ENCODE data around the gene RSPRY1.
A peak's percentile ranks its signal among the peaks of the same experiment; 100 is the strongest.

Gene RSPRY1

DNA sequence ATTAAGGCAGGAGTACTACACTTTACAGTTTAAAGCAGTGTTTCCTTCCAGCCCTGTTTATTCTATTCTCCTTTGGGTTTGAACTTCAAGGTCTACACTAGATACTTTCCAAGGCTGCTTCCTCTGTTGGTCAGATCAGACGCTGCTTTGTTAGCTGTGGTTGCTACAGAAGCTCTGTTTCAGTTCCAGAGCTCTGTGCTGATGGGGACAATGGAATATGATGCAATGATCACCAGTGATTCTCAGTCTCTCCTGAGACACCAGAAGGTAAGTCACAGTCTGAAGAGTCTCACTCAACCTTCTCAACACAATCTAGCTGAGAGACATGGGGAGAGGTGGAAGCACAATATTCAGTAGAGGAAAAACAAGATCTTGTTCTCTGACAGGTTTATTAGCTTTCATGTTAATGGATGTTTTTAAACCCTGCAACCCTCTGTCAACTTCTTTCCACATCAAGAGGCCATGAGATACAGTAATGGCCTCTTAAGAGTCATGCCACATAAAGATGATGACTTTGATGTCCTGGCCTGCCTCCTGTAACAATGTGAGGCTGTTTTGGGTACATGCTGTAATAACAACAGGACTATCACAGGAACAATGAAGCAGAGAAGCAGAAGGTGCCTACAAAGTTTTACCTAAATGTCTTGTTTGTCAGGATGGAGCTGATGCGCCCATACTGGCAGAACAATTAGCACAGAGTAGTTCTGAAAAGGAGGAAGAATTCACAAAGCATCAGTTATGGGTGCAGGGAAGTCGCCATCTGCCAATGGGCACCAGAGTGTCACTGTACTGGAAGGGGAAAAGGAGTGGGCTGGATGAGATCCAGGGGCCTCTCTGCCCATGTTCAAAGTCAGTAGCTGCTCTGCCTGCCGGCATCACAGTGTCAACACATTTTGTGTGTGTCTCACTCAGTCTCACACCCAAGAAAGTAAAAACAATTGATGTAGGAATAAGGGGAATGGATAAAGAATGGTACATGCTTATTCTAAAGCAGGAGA lies 33.7 kb upstream of the RSPRY1 start:
- DNase-seq (ENCODE audit: low spot score): no peak

DNA sequence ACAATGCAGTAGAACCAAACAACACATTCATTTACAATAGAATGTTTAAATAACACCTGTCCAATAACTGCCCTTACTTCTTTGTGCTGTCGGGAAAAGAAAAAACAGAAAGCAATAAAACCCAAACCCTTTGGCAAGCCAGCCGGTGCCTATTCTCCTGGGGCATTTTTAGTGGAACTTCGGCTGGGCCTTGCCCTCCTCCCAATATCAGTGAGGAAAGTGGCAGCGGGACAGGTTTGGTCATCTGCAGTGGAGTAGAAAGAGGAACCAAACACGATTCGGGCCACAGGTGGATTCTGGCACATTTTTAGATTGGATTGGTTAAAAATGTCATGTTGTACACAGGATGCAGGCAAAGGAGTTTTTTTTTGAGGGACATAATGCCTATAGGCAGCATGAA lies 32.3 kb upstream of the RSPRY1 start:
- DNase-seq (ENCODE audit: low spot score): no peak

DNA sequence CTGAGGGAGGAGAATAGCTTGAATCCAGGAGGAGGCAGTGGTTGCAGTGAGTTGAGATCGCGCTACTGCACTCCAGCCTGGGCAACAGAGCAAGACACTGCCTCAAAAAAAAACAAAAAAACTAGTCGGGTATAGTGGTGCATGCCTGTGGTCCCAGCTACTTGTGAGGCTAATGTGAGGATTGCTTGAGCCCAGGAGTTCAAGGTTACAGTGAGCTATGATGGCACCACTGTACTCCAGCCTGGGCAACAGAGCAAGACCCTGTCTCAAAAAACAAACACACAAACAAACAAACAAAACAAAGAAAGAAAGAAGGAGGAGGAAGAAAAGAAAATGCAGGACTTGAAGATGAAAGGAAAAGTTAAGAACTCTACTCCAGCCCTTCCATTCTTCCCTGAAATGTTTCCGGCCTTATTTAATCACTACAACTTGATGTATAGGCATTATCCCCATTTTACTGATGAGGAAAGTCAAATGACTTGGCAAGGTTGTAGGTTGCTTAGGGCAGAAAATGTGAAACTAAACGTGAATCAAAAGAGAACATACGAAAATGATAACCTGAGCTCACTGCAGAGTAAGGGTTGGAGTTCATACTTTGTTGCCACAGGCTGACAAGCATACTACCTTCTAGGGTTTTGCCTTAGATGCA lies 30.3 kb upstream of the RSPRY1 start:
- DNase-seq (ENCODE audit: low spot score): no peak

DNA sequence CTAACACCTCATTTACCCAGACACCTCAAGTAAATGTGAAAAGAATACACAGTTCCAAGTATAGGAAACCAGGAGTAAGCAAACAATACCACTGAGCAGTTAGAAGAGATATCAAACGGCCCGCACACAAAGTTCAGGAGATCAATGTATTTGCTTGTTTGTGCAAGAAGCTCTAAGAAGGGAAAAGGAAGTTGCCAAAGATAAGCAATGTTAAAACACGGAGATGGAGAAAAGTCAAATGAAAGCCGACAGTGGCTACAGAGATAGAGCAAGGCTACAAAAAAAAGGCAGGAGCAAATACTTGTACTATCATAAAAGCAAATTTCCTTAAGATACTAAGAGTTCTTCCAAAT lies 29.8 kb upstream of the RSPRY1 start:
- DNase-seq (ENCODE audit: low spot score): no peak

DNA sequence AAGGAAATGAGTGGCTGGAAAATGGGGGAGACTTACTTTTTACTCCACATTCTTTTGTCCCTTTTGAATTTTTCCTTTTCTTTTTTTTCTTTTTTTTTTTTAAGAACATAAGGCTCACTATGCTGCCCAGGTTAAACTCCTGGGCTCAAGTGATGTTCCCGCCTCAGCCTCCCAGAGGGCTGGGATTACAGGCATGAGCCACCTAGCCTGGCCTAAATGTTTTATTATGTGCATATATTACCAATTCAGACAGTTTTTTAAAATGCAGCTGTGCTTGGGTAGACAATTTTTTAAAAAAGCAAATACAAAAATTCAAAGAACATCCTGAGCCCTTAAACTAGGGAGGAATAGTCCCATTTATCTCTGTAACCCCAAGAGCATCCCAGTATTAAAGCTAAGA lies 28.6 kb upstream of the RSPRY1 start:
- no peak for DNase-seq (ENCODE audit: low spot score)

DNA sequence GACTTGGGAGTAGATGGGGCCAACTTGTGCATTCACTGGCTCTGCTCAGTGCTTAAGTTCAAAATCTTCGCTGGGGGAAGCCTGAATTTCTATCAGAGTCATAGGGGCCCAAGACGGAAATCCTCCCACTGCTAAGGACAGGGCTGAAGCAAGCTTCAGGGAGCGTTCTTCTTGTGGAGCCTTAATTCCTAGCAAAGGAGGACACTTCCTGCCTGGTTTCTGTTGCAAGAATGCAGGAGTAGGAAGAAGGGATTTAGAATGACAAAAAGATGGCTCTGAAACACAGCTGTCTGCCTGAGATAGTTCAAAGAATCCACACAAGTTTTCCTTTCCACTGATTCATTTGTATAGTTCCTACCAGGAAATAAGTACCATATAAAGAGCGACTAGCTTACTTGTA lies 26.7 kb upstream of the RSPRY1 start:
- DNase-seq (ENCODE audit: low spot score): no peak

DNA sequence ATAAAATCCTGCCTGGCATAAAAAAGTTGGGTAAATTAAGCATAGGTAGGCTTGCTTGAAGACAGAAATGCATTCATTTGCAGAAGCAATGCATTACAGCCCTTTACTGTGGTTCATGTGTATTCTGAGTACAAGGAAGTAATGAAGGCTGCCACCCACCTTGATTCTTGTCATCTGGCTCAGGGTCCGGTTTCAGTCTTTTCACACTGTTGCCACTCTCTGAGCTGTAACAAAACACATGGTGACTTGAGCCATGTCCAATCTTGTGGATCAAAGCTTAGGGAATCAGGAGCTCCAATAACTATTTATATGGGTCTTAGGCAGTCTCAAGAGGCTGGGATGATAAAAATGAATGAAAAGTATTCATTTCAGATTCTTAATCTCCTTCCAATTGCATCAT lies 22.3 kb upstream of the RSPRY1 start:
- no peak for DNase-seq (ENCODE audit: low spot score)

DNA sequence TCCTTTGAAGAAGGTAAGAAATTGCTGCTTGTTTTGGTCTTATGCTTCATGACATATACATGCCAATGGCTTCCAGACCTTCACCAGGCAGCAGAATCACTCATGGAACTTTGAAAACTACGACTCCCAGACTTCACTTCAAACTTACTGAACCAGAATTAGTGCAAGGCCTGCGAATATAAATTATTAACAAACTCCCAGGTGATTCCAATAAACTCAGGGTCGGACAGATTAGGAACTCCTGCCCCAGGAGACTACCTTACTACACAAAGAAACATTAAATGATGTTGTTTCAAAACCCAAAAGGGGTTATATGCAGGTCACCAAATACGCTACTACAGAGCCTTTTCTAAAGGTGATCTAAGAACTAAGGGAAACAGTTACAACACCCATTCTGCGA lies 20.6 kb upstream of the RSPRY1 start:
- no peak for DNase-seq (ENCODE audit: low spot score)

DNA sequence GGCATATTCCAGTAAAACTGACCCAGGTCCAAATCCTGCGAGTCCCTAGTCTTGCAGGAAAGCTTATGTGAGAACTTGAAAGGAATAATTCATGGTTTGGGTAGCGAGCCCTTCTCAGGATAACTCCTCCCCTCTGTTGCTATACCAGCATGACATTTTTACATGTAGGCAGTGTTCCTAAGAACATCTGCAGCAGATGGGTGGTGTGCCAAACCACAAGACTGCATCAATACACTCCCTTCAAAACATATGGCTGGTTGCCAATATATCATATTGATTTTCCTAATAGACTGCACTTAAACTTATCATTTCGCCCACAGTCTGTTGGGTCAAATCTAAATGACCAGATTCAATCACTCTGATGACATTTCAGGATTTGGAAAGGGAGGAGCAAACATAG lies 20.2 kb upstream of the RSPRY1 start:
- no peak for DNase-seq (ENCODE audit: low spot score)

DNA sequence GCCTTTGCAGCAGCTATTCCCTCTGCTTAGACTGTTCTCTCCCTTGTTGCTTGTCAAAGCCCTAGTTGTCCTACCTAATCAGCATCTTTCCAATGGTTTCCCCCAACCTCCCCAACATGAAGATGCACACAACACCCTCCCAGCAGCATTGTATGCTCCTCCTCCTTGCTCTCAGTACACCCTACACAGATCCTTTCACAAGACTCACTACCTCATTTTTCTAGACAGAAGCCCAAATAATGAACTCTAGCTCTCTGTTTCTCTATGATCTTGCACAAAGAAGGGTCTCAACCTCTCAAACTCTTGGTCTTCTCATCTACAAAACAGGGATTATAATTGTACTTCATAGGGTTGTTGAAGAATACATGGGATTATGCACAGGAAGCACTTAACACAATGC lies 19.7 kb upstream of the RSPRY1 start:
- DNase-seq (ENCODE audit: low spot score): no peak

DNA sequence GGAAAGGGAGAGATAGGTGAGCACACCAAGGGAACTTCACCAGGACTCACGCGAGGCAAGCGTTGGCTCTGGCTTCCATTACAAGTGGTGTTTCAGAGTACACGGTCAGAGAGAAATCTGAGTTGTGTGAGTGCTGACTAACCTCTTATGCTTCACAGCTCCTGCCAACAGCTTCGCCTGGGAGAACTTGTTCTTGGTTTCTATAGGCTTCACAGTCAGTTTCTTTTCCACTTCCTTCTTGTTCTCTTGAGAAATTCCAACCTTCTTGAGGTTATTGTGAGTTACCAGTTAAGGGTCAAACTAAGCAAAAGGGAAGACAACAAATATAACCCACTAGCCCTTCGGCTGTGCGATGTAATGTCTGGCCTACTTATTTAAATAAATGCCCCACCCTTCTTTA lies 19.2 kb upstream of the RSPRY1 start:
- no peak for DNase-seq (ENCODE audit: low spot score)

DNA sequence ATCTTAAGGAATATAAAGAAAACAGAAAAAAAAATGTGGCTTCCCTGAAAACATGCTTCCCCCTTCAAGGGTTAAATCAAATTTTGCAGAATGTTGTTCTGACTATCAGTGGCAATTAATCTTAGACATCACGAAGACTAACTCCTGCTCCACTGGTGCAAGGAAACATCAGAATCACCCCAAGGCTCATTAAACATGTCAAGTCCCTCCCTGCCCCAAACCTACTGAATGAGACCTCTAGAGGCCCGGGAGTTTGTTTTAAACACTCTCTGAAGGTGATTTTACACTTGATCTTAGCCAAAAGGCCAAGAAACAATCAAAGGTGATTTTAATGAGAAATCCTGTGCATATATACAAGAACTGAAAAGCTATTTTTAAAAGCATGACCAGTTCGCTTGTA lies 18.6 kb upstream of the RSPRY1 start:
- DNase-seq (ENCODE audit: low spot score): no peak

DNA sequence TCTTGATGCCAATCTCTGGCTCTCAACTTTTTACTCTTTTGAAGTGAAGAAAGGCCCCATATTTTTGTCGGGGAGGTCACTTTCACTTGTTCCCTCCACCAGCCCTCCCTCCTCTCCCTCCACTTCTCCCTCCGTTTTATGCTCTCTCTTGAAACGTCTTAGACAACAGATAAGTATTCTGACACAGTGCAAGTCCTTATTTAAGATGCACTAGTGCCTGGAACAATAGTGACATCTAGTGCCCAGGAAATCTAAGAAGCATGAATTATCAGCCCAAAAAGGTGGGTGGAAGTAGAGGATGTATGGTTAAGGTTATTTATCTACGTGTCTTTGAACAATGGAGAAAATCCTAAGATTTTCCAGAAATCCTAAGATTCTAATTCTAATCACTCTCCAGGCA lies 18.2 kb upstream of the RSPRY1 start:
- no peak for DNase-seq (ENCODE audit: low spot score)

DNA sequence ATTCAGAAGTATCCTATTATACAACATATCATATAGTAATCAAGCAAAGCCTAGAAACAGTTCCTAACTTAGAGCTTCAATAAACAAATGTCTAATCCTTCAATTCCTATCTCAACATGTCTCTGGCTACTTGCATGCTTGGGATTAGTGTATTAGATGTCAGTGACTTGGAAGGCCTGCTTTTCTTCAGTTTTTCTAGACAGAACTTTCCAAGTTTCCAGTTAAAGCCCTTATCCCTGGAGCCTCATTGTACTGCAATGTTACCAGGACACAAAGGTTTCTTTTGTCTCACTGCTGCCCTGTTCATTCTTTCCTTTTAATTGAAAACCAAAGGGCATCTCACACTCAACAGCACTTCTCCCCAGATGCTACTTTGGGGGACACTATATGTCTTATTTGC lies 16.8 kb upstream of the RSPRY1 start:
- no peak for DNase-seq (ENCODE audit: low spot score)

DNA sequence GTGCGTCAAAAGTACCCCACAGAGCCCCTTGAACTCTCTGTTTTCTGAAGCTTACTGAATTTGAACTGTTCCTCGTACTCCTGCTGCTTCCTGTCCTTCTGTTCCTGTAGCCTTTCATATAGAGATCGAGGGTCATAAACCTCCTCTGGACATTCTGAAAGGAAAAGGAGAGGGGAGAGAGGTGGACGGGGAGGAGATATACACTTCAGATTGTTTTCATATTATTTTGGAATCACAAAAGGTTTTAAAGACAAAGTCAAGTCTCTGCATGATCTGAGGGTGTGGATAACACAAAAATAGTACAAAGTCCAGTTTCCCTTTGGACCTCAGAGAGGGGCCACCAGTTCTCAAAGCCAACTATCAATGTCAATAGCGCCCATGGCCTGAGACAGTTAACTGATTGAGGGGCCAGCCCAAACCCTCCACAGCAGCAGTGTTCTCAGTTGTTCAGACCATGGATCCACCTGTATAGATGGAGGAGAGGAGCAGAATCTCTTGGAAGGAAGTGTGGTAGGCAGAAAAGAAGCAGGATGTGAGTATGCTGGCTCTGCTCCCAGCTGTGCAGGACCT lies 13.3 kb upstream of the RSPRY1 start:
- no peak for DNase-seq (ENCODE audit: low spot score)

DNA sequence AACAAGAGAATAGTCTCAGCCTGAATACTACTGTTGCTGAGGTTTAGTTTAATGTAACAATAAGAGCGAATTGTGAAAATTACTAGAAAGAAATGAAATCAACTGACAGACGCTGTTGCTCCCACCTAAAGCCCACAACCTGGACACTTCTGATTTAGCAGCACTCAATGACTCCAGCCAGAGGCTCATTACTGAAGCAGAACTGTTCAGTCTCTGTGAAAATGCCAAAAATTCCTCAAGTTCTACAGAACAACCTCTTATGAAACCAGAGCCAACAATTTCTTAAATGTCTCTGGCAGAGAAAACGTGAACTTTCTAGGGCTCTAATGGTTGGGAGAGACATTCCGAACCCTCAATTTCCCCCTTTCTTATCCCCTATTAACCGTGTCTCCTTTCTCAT lies 10.2 kb upstream of the RSPRY1 start:
- no peak for DNase-seq (ENCODE audit: low spot score)

DNA sequence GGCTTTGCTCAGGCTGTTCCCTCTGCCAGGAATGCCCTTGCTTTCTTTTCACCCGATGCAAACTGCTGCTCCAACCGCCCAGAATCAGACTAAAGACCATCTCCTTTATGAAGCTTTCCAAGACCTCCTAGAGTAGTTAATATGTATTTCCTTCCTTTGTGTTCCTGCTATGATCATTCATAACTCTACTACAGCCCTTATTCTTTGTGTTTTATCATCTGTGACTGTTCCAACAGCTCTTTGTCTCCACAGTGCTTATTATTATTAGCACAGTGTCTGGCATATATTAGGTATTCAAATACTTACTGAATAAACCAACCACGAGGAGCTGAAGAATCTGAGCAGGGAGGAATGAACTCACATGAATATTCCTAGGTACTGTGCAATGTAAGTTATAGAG lies 7.9 kb upstream of the RSPRY1 start:
- no peak for DNase-seq (ENCODE audit: low spot score)

DNA sequence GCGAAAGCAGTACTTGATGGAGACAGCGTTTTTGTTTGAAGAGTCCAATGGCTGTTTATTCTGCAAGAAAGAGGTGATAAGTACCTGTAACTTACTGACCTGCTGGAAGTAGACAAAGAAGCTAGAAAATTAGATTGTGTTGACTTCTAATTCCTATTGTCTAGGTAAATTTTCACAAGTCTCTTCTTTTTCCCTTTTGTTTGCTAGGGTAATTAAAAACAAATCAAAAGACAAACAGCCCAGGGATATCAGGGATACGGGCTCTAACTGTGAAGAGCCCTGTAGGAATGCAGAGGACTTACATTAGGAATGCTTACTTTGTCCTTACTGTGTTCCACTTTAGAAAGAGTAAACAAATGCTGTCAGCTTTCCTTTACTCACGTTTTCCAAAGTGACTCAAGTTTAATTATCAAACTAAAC lies 7.3 kb upstream of the RSPRY1 start:
- DNase-seq (ENCODE audit: low spot score): no peak

DNA sequence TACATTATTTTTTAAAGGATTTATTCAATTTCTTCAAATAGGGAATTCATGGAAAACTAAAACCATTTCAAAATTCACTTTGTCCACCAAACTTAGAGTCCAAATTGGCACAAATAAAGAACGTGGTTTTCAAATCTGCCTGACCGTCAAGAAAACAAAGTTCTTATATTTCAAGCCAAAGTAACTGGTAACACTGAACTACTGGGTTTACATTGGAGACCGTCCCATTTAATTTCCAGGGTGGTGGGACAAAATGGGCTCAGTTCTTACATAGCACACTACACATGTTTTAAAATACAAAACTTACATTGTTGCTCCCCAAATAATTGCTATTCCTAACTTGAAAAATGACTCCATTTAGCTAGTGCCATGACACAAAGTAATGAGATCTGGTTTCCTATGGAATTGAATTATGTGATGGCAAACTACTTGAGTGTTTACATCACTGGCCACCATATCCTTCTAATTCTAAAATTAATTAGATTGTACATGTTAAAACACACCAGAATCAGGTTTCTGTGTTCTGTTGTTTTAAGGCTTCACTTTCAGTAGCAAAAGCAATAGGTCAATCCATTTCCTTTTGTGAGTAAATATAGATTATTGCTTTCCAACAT lies 6.8 kb upstream of the RSPRY1 start:
- no peak for DNase-seq (ENCODE audit: low spot score)

DNA sequence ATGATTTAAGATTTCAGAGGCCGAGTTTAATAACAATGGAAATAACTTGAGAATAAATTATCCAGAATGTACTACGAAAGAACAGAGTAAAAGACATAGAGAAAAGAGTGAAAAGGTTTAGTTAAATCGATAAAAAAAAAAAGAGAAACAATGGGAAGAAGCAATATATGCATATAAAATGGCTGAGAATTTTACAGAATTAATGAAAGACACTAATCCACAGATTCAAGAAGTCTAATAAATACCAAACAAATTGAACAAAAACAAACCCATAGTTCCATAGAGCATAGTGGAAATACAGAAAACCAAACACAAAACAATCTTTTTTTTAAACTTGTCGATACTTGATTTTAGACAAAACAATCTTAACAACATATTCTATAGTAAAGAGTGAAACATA lies 2.0 kb upstream of the RSPRY1 start:
- no peak for DNase-seq (ENCODE audit: low spot score)

DNA sequence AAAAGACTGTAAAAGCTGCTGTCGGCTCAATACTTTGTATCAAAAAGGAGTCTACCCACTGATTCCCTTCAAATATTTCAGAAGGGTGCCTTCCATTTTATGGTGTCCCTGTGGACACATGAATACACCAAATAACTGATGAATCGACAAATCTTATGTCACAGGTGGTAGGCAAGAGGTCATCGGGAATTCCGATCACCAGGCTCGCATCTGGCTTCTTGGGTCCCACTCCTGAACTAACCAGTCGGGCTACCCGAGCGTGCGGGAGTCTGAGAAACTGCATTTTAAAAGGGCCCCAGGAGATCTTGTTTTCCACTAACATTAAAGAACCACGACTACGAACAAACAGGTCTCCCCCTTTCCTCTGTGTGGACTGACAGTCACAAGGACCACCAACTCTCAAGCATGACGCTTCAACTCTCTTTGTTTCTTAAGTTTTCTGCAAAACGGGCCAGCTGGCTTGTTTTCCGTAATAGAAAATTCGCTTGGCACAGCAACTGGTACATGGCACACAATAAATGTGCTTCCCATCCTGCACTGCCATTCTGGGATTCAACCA lies 1.2 kb upstream of the RSPRY1 start:
- DNase-seq (ENCODE audit: low spot score): no peak

DNA sequence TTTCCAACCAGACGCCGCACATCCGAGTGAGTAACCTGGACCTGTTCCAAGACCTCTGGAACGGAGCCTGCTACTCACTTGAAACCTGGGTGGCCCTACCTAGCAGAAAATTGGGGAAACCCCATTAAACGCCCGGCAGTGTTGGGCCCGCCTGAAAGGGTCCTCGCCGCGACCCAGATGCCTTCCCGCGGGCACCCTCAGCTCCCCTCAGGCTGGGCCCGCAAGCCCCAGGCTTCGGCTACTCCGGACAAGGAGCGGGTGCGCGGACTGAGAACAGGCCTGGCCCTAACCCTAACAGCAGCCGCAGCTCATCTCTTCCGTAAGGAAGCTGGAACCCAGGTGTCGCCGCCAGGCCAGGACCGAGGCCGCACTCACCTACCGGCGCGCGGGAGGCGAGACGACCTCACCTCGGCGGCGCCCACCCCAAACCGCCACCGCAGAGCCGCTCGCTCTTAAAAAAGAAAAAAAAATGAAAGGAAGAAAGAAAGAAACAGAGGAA lies 634 bp upstream of the RSPRY1 start:
- peak; percentile 72 for DNase-seq (ENCODE audit: low spot score)
